Measurements from ENCODE around the gene PCDHGA2. TPM values are rescaled to one million over a fixed set of nuclear protein-coding genes. Genes with fewer than 3 reads are reported as not detected.

Gene PCDHGA2
- polyA plus RNA-seq, 1 donor from 2014 or later, result 0.21 TPM

DNA sequence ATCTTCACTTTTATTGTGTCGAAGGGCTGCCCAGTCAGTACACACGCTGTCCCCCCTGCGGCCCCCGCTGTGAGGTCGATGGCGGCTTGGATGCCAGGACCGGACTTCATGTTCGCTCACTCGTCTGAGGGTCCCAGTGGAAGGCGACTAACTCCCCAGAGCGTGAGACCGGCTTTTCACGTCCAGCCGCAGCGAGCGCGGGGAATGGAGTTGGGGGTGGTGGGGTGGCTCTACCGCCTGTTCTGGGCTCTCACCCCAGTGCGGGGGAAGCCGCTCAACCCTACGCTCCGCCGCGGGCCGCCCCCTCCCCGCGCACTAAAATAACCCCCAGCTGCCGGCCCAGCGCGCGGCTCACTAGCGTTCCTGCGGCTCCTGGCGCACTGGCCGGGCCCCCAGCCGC is 34.8 kb upstream of the PCDHGA2 start, which contains the start of gene SLC25A2 (continued):
- TF ChIP-seq POLR2AphosphoS5 (IDR thresholded peaks at IDR 0.05), result no peak

DNA sequence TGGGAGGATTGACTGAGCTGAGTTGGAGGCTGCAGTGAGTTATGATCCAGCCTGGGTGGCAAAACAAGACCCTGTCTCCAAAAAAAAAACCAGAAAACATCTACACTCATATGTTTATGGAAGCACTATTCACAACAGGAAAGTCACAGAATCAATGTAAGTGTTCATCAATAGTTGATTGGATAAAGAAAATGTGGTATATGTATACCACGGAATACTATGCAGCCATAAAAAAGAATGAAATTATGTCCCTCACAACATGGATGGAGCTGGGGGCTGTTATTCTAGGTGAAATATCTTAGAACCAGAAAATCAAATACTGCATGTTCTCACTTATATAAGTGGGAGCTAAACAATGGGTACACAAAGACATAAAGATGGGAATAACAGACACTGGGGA is 31.9 kb upstream of the PCDHGA2 start:
- Histone ChIP-seq H3F3A (ENCODE audit: insufficient read depth, low read length, poor library complexity, severe bottlenecking) (no peaks in the 10 kb centered on the region), H3K9me3 (ENCODE audit: low read length) (peaks cover 24% of the 10 kb centered on the region)

GRCh38 chr5:141313711-141314110 is 24.8 kb upstream of the PCDHGA2 start:
- Histone ChIP-seq H3K4me3 (ENCODE audit: low read length) (no peak overlapping the region), H3K9me2 (ENCODE audit: insufficient read depth, low read length) (no peaks in the 10 kb centered on the region), H3K36me3 (ENCODE audit: insufficient read depth, low read length) (peaks cover 40% of the 10 kb centered on the region), H3F3A (ENCODE audit: insufficient read depth, low read length, poor library complexity, severe bottlenecking) (no peaks in the 10 kb centered on the region), H4K20me1 (ENCODE audit: insufficient read depth) (no peaks in the 10 kb centered on the region), H3K27me3 (ENCODE audit: insufficient read depth, low read depth, low read length) (no peaks in the 10 kb centered on the region), H3K4me2 (ENCODE audit: low read length) (no peak overlapping the region), H3K27ac (ENCODE audit: low read length) (no peak overlapping the region), H3K9ac (ENCODE audit: low read length) (no peak overlapping the region), H2AFZ (ENCODE audit: low read depth, low read length) (no peak overlapping the region), H3K79me2 (replicated peaks; ENCODE audit: insufficient read depth, low read length) (peaks cover 42% of the 10 kb centered on the region), H3K9me3 (ENCODE audit: low read length) (peaks cover 40% of the 10 kb centered on the region)
- TF ChIP-seq, protein P1, sequence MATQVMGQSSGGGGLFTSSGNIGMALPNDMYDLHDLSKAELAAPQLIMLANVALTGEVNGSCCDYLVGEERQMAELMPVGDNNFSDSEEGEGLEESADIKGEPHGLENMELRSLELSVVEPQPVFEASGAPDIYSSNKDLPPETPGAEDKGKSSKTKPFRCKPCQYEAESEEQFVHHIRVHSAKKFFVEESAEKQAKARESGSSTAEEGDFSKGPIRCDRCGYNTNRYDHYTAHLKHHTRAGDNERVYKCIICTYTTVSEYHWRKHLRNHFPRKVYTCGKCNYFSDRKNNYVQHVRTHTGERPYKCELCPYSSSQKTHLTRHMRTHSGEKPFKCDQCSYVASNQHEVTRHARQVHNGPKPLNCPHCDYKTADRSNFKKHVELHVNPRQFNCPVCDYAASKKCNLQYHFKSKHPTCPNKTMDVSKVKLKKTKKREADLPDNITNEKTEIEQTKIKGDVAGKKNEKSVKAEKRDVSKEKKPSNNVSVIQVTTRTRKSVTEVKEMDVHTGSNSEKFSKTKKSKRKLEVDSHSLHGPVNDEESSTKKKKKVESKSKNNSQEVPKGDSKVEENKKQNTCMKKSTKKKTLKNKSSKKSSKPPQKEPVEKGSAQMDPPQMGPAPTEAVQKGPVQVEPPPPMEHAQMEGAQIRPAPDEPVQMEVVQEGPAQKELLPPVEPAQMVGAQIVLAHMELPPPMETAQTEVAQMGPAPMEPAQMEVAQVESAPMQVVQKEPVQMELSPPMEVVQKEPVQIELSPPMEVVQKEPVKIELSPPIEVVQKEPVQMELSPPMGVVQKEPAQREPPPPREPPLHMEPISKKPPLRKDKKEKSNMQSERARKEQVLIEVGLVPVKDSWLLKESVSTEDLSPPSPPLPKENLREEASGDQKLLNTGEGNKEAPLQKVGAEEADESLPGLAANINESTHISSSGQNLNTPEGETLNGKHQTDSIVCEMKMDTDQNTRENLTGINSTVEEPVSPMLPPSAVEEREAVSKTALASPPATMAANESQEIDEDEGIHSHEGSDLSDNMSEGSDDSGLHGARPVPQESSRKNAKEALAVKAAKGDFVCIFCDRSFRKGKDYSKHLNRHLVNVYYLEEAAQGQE (IDR thresholded peaks at IDR 0.05; ENCODE audit: borderline replicate concordance), result no peak
- TF ChIP-seq MXI1 (conservative IDR thresholded peaks at IDR 0.05; ENCODE audit: poor library complexity, severe bottlenecking), result no peak
- TF ChIP-seq EP300 (conservative IDR thresholded peaks at IDR 0.05; ENCODE audit: poor library complexity, severe bottlenecking), result no peak
- no peak for TF ChIP-seq EZH2 (IDR thresholded peaks at IDR 0.05; ENCODE audit: borderline replicate concordance, insufficient read depth, low read length, poor library complexity, severe bottlenecking)
- no peak for TF ChIP-seq TAF1 (IDR thresholded peaks at IDR 0.05; ENCODE audit: low read depth)
- no peak for TF ChIP-seq SMC3 (conservative IDR thresholded peaks at IDR 0.05; ENCODE audit: poor library complexity)
- no peak for TF ChIP-seq RAD21 (conservative IDR thresholded peaks at IDR 0.05)
- TF ChIP-seq POLR2AphosphoS5 (IDR thresholded peaks at IDR 0.05), result no peak

More for the DNA sequence above, 31.9 kb upstream of the PCDHGA2 start:
- Histone ChIP-seq H3K9me2 (ENCODE audit: insufficient read depth, low read length) (no peaks in the 10 kb centered on the region), H3K27ac (ENCODE audit: low read length) (no peak overlapping the region), H2AFZ (ENCODE audit: low read depth, low read length) (no peak overlapping the region), H3K9ac (ENCODE audit: low read length) (no peak overlapping the region), H3K79me2 (replicated peaks; ENCODE audit: insufficient read depth, low read length) (no peaks in the 10 kb centered on the region), H3K36me3 (ENCODE audit: insufficient read depth, low read length) (no peaks in the 10 kb centered on the region), H3K4me2 (ENCODE audit: low read length) (no peak overlapping the region), H3K4me3 (ENCODE audit: low read length) (no peak overlapping the region), H4K20me1 (ENCODE audit: insufficient read depth) (no peaks in the 10 kb centered on the region), H3K27me3 (ENCODE audit: insufficient read depth, low read depth, low read length) (no peaks in the 10 kb centered on the region)
- TF ChIP-seq EZH2 (IDR thresholded peaks at IDR 0.05; ENCODE audit: borderline replicate concordance, insufficient read depth, low read length, poor library complexity, severe bottlenecking) (no peak), POLR2AphosphoS5 (IDR thresholded peaks at IDR 0.05) (no peak), EP300 (conservative IDR thresholded peaks at IDR 0.05; ENCODE audit: poor library complexity, severe bottlenecking) (no peak), MXI1 (conservative IDR thresholded peaks at IDR 0.05; ENCODE audit: poor library complexity, severe bottlenecking) (no peak), TAF1 (IDR thresholded peaks at IDR 0.05; ENCODE audit: low read depth) (no peak), SMC3 (conservative IDR thresholded peaks at IDR 0.05; ENCODE audit: poor library complexity) (no peak), RAD21 (conservative IDR thresholded peaks at IDR 0.05) (no peak), CTCF (IDR thresholded peaks at IDR 0.05; ENCODE audit: poor library complexity, severe bottlenecking) (no peak)
- TF ChIP-seq, protein P1 (IDR thresholded peaks at IDR 0.05; ENCODE audit: borderline replicate concordance), result no peak

Measured in neural cell (in vitro differentiated cells).